A673 (cell line): ENCODE data around the gene ATRN.

Experiments used
- CTCF ChIP-seq: fragments of 300-800, 200-600 bp; sonication (generic); conservative IDR thresholded peaks from 2 replicates; pipeline ENCODE4 v1.5.1; 2017; ENCODE audit warnings: low read depth, mild to moderate bottlenecking, antibody characterized with exemption, low read length, moderate library complexity, mixed read lengths
- EZH2 ChIP-seq: fragments of 200-600 bp; sonication (generic); IDR thresholded peaks from 2 replicates; pipeline ENCODE4 v1.6.1; 2017; ENCODE audit warnings: borderline replicate concordance, low read depth, mild to moderate bottlenecking, mixed read lengths, antibody characterized with exemption, low read length; ENCODE audit not compliant: poor library complexity, severe bottlenecking

- no peak for TF ChIP-seq CTCF
- no peak for TF ChIP-seq EZH2
Observed at GRCh38 chr20:3674447-3674846, 203.6 kb downstream of the ATRN start.
